Panc1 (cell line): ENCODE results near the gene ARRDC2.

Source experiments
- CTCF ChIP-seq: fragments of 450-650 bp; IDR thresholded peaks from 2 replicates; pipeline ENCODE4 v1.5.1; 2017; ENCODE audit warnings: mild to moderate bottlenecking
- TCF7L2 ChIP-seq: IDR thresholded peaks from 2 replicates; pipeline ENCODE4 v1.6.1; 2011; ENCODE audit warnings: mild to moderate bottlenecking, low read depth, low read length, inconsistent platforms

DNA sequence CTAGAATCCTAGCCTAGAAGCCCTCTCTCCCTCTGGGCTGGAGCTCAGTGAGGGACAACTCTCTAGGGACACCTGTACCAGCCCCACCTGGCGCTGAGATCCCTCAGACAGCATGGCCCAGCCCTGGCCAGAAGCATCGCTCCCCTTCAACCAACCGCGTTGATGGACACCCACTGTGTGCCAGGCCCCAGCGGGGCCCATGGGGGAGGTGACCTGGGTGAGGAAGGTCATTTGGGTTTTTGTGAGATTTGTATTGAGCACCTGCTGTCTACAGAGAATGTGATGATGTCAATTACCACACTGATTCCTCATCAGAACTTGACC lies 9.2 kb upstream of the ARRDC2 start:
- TF ChIP-seq CTCF (no peak), TCF7L2 (no peak)
